COLO829 (cell line): Measurements from ENCODE around the gene RUNX3.

Experiments used
- DNase-seq: peaks from one replicate; pipeline ENCODE4 v3.0.0; 2012; ENCODE audit warnings: low spot score

The RUNX3 gene

GRCh38 chr1:24946861-24947658, 17.0 kb upstream of the RUNX3 start:
- DNase-seq = no peak

GRCh38 chr1:24945354-24946326, 15.6 kb upstream of the RUNX3 start:
- DNase-seq = no peak

- DNase-seq = no peak
Observed at GRCh38 chr1:24944318-24944717, 14.2 kb upstream of the RUNX3 start.

GRCh38 chr1:24942789-24943188, 12.7 kb upstream of the RUNX3 start:
- no peak for DNase-seq

- DNase-seq = no peak
Observed at GRCh38 chr1:24941564-24941963, 11.5 kb upstream of the RUNX3 start.

- no peak for DNase-seq
Observed at GRCh38 chr1:24940231-24940630, 10.2 kb upstream of the RUNX3 start.

GRCh38 chr1:24939675-24940193, 9.7 kb upstream of the RUNX3 start:
- no peak for DNase-seq

- no peak for DNase-seq
Observed at GRCh38 chr1:24939040-24939674, 9.1 kb upstream of the RUNX3 start.

- DNase-seq = no peak
Observed at GRCh38 chr1:24938276-24938675, 8.2 kb upstream of the RUNX3 start.

GRCh38 chr1:24936684-24937083, 6.6 kb upstream of the RUNX3 start:
- no peak for DNase-seq

GRCh38 chr1:24935615-24936484, 5.8 kb upstream of the RUNX3 start:
- no peak for DNase-seq

GRCh38 chr1:24935196-24935526, 5.1 kb upstream of the RUNX3 start:
- DNase-seq = no peak

- no peak for DNase-seq
Observed at GRCh38 chr1:24934310-24935195, 4.5 kb upstream of the RUNX3 start.

GRCh38 chr1:24933468-24933867, 3.4 kb upstream of the RUNX3 start:
- DNase-seq = no peak

- no peak for DNase-seq
Observed at GRCh38 chr1:24932725-24933294, 2.7 kb upstream of the RUNX3 start.

- no peak for DNase-seq
Observed at GRCh38 chr1:24932284-24932683, 2.2 kb upstream of the RUNX3 start.

GRCh38 chr1:24931468-24932231, 1.6 kb upstream of the RUNX3 start:
- no peak for DNase-seq

- DNase-seq = no peak
Observed at GRCh38 chr1:24931146-24931467, 1.0 kb upstream of the RUNX3 start.
